ENCODE measurements around the gene TRAF2. TPM values are rescaled to one million over a fixed set of nuclear protein-coding genes. Genes with fewer than 3 reads are reported as not detected.

Gene TRAF2
- total RNA-seq, 1 donor from 2014 or later = 4.7 TPM

GRCh38 chr9:136852664-136853595 is 33.4 kb upstream of the TRAF2 start:
- peak overlapping the region; percentile 40 for H3K27ac ChIP-seq (ENCODE audit: low read depth, low read length)
- no peak overlapping the region for H3K4me3 ChIP-seq (ENCODE audit: low read length in 3 of 3)
- H3K9me3 ChIP-seq (ENCODE audit: control insufficient read depth in 3 of 3, low read length in 3 of 3) = no peaks in the 10 kb centered on the region
- peaks cover 0 to 2% (median 1%) of the 10 kb centered on the region in 3 donors for H3K27me3 ChIP-seq (ENCODE audit: control insufficient read depth in 3 of 3, insufficient read depth in 3 of 3, low read length in 3 of 3)
- peak overlapping the region in 1 of 3 donors; percentile 16 for H3K9ac ChIP-seq (ENCODE audit: low read depth in 1 of 3, low read length in 3 of 3)
- peaks cover 31 to 40% (median 31%) of the 10 kb centered on the region in 3 donors for H3K4me1 ChIP-seq (ENCODE audit: control insufficient read depth in 3 of 3, insufficient read depth in 3 of 3, low read length in 3 of 3)
- peaks cover 6 to 17% (median 7%) of the 10 kb centered on the region in 3 donors for H3K36me3 ChIP-seq (ENCODE audit: control insufficient read depth in 3 of 3, insufficient read depth in 3 of 3, low read length in 3 of 3)

GRCh38 chr9:136853596-136854112 is 32.7 kb upstream of the TRAF2 start:
- Histone ChIP-seq H3K36me3 (ENCODE audit: control insufficient read depth in 3 of 3, insufficient read depth in 3 of 3, low read length in 3 of 3) (peaks cover 6 to 17% (median 7%) of the 10 kb centered on the region in 3 donors), H3K27ac (ENCODE audit: low read depth, low read length) (no peak overlapping the region), H3K27me3 (ENCODE audit: control insufficient read depth in 3 of 3, insufficient read depth in 3 of 3, low read length in 3 of 3) (no peaks in the 10 kb centered on the region), H3K9ac (ENCODE audit: low read depth in 1 of 3, low read length in 3 of 3) (no peak overlapping the region), H3K4me3 (ENCODE audit: low read length in 3 of 3) (no peak overlapping the region), H3K4me1 (ENCODE audit: control insufficient read depth in 3 of 3, insufficient read depth in 3 of 3, low read length in 3 of 3) (peaks cover 29 to 43% (median 29%) of the 10 kb centered on the region in 3 donors), H3K9me3 (ENCODE audit: control insufficient read depth in 3 of 3, low read length in 3 of 3) (no peaks in the 10 kb centered on the region)

DNA sequence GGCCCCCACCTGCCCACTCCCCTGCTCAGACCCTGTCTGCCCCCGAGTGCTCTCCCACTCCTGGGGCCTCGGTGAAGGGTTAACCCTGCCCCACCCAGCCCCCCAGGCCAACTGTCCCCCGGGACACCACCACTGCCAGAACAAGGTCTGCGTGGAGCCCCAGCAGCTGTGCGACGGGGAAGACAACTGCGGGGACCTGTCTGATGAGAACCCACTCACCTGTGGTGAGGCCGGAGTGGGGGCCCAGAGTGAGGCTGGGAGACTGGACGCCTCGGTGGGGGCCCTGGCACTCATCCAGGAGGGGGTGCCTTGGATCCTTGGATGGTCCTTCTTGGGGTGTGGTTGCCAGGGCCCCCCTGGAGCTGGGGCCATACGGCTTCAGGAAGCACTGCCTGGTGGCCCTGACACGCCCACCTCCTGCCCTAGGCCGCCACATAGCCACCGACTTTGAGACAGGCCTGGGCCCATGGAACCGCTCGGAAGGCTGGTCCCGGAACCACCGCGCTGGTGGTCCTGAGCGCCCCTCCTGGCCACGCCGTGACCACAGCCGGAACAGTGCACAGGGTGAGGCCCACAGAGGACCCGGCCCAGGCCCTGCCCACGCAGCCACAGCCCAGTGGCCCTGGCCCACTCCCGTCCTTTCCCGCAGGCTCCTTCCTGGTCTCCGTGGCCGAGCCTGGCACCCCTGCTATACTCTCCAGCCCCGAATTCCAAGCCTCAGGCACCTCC is 32.0 kb upstream of the TRAF2 start:
- Histone ChIP-seq H3K4me3 (ENCODE audit: low read length in 3 of 3) (no peak overlapping the region), H3K36me3 (ENCODE audit: control insufficient read depth in 3 of 3, insufficient read depth in 3 of 3, low read length in 3 of 3) (peaks cover 6 to 17% (median 7%) of the 10 kb centered on the region in 3 donors), H3K27me3 (ENCODE audit: control insufficient read depth in 3 of 3, insufficient read depth in 3 of 3, low read length in 3 of 3) (no peaks in the 10 kb centered on the region), H3K27ac (ENCODE audit: low read depth, low read length) (no peak overlapping the region), H3K9ac (ENCODE audit: low read depth in 1 of 3, low read length in 3 of 3) (no peak overlapping the region), H3K4me1 (ENCODE audit: control insufficient read depth in 3 of 3, insufficient read depth in 3 of 3, low read length in 3 of 3) (peaks cover 29 to 45% (median 35%) of the 10 kb centered on the region in 3 donors), H3K9me3 (ENCODE audit: control insufficient read depth in 3 of 3, low read length in 3 of 3) (no peaks in the 10 kb centered on the region)

GRCh38 chr9:136854842-136855460 is 31.4 kb upstream of the TRAF2 start:
- Histone ChIP-seq H3K27me3 (ENCODE audit: control insufficient read depth in 3 of 3, insufficient read depth in 3 of 3, low read length in 3 of 3) (no peaks in the 10 kb centered on the region), H3K4me1 (ENCODE audit: control insufficient read depth in 3 of 3, insufficient read depth in 3 of 3, low read length in 3 of 3) (peaks cover 28 to 47% (median 33%) of the 10 kb centered on the region in 3 donors), H3K36me3 (ENCODE audit: control insufficient read depth in 3 of 3, insufficient read depth in 3 of 3, low read length in 3 of 3) (peaks cover 6 to 16% (median 7%) of the 10 kb centered on the region in 3 donors), H3K27ac (ENCODE audit: low read depth, low read length) (no peak overlapping the region), H3K9me3 (ENCODE audit: control insufficient read depth in 3 of 3, low read length in 3 of 3) (no peaks in the 10 kb centered on the region), H3K4me3 (ENCODE audit: low read length in 3 of 3) (no peak overlapping the region), H3K9ac (ENCODE audit: low read depth in 1 of 3, low read length in 3 of 3) (no peak overlapping the region)

GRCh38 chr9:136855461-136856078 is 30.7 kb upstream of the TRAF2 start:
- Histone ChIP-seq H3K9me3 (ENCODE audit: control insufficient read depth in 3 of 3, low read length in 3 of 3) (no peaks in the 10 kb centered on the region), H3K27ac (ENCODE audit: low read depth, low read length) (no peak overlapping the region), H3K27me3 (ENCODE audit: control insufficient read depth in 3 of 3, insufficient read depth in 3 of 3, low read length in 3 of 3) (no peaks in the 10 kb centered on the region), H3K36me3 (ENCODE audit: control insufficient read depth in 3 of 3, insufficient read depth in 3 of 3, low read length in 3 of 3) (peaks cover 8 to 13% (median 9%) of the 10 kb centered on the region in 3 donors), H3K9ac (ENCODE audit: low read depth in 1 of 3, low read length in 3 of 3) (peak overlapping the region in 1 of 3 donors; percentile 40), H3K4me1 (ENCODE audit: control insufficient read depth in 3 of 3, insufficient read depth in 3 of 3, low read length in 3 of 3) (peaks cover 22 to 42% (median 27%) of the 10 kb centered on the region in 3 donors), H3K4me3 (ENCODE audit: low read length in 3 of 3) (no peak overlapping the region)

GRCh38 chr9:136856079-136856476 is 30.2 kb upstream of the TRAF2 start:
- Histone ChIP-seq H3K4me3 (ENCODE audit: low read length in 3 of 3) (no peak overlapping the region), H3K27ac (ENCODE audit: low read depth, low read length) (no peak overlapping the region), H3K4me1 (ENCODE audit: control insufficient read depth in 3 of 3, insufficient read depth in 3 of 3, low read length in 3 of 3) (peaks cover 17 to 39% (median 22%) of the 10 kb centered on the region in 3 donors), H3K9me3 (ENCODE audit: control insufficient read depth in 3 of 3, low read length in 3 of 3) (no peaks in the 10 kb centered on the region), H3K9ac (ENCODE audit: low read depth in 1 of 3, low read length in 3 of 3) (no peak overlapping the region), H3K27me3 (ENCODE audit: control insufficient read depth in 3 of 3, insufficient read depth in 3 of 3, low read length in 3 of 3) (no peaks in the 10 kb centered on the region), H3K36me3 (ENCODE audit: control insufficient read depth in 3 of 3, insufficient read depth in 3 of 3, low read length in 3 of 3) (peaks cover 11 to 14% (median 14%) of the 10 kb centered on the region in 3 donors)

- H3K36me3 ChIP-seq (ENCODE audit: control insufficient read depth in 3 of 3, insufficient read depth in 3 of 3, low read length in 3 of 3) = peaks cover 11 to 15% (median 14%) of the 10 kb centered on the region in 3 donors
- H3K4me3 ChIP-seq (ENCODE audit: low read length in 3 of 3) = no peak overlapping the region
- H3K27ac ChIP-seq (ENCODE audit: low read depth, low read length) = no peak overlapping the region
- H3K27me3 ChIP-seq (ENCODE audit: control insufficient read depth in 3 of 3, insufficient read depth in 3 of 3, low read length in 3 of 3) = no peaks in the 10 kb centered on the region
- H3K9ac ChIP-seq (ENCODE audit: low read depth in 1 of 3, low read length in 3 of 3) = no peak overlapping the region
- H3K9me3 ChIP-seq (ENCODE audit: control insufficient read depth in 3 of 3, low read length in 3 of 3) = no peaks in the 10 kb centered on the region
- peaks cover 12 to 36% (median 16%) of the 10 kb centered on the region in 3 donors for H3K4me1 ChIP-seq (ENCODE audit: control insufficient read depth in 3 of 3, insufficient read depth in 3 of 3, low read length in 3 of 3)
Observed at GRCh38 chr9:136856541-136857141, 29.7 kb upstream of the TRAF2 start.

GRCh38 chr9:136857166-136857565 is 29.1 kb upstream of the TRAF2 start:
- peaks cover 16 to 18% (median 18%) of the 10 kb centered on the region in 3 donors for H3K36me3 ChIP-seq (ENCODE audit: control insufficient read depth in 3 of 3, insufficient read depth in 3 of 3, low read length in 3 of 3)
- no peaks in the 10 kb centered on the region for H3K27me3 ChIP-seq (ENCODE audit: control insufficient read depth in 3 of 3, insufficient read depth in 3 of 3, low read length in 3 of 3)
- H3K4me1 ChIP-seq (ENCODE audit: control insufficient read depth in 3 of 3, insufficient read depth in 3 of 3, low read length in 3 of 3) = peaks cover 7 to 31% (median 11%) of the 10 kb centered on the region in 3 donors
- no peak overlapping the region for H3K27ac ChIP-seq (ENCODE audit: low read depth, low read length)
- no peak overlapping the region for H3K4me3 ChIP-seq (ENCODE audit: low read length in 3 of 3)
- no peak overlapping the region for H3K9ac ChIP-seq (ENCODE audit: low read depth in 1 of 3, low read length in 3 of 3)
- H3K9me3 ChIP-seq (ENCODE audit: control insufficient read depth in 3 of 3, low read length in 3 of 3) = no peaks in the 10 kb centered on the region

Data from skeletal muscle tissue (tissue), 4 donors.